ENCODE data around the gene HSBP1L1. TPM values are rescaled to one million over a fixed set of nuclear protein-coding genes. Genes with fewer than 3 reads are reported as not detected.

Gene HSBP1L1
- total RNA-seq, 4 donors from 2014 or later = 25.7 to 51.8 (median 39.6) TPM

GRCh38 chr18:79941473-79942119 lies 22.8 kb upstream of the HSBP1L1 start:
- Histone ChIP-seq H3K27ac (peak overlapping the region in 1 of 3 donors; percentile 88), H3K4me1 (peaks cover 64 to 68% of the 10 kb centered on the region in 2 donors), H3K36me3 (peaks cover 17 to 28% of the 10 kb centered on the region in 2 donors), H3K27me3 (no peaks in the 10 kb centered on the region), H3K9me3 (no peaks in the 10 kb centered on the region), H3K4me3 (replicated peaks in 1 of 3) (no peak overlapping the region)
- TF ChIP-seq POLR2A (IDR thresholded peaks at IDR 0.05) = no peak
- TF ChIP-seq CTCF (IDR thresholded peaks at IDR 0.05) = no peak
- peak in 1 of 2 donors; percentile 1 for DNase-seq
- intact Hi-C loops (cut with DNase I) = no loop called here
- whole genome bisulfite sequencing, 2 donors = 90 to 93% methylated on average over 14 to 16 of the region's 16 CpGs

- H3K27me3 ChIP-seq = no peaks in the 10 kb centered on the region
- no peak for TF ChIP-seq POLR2A (IDR thresholded peaks at IDR 0.05)
- no peak for TF ChIP-seq CTCF (IDR thresholded peaks at IDR 0.05)
- H3K9me3 ChIP-seq = no peaks in the 10 kb centered on the region
- peaks cover 63 to 68% of the 10 kb centered on the region in 2 donors for H3K4me1 ChIP-seq
- WGBS, 2 donors = 94 to 97% methylated on average over 7 of the region's 7 CpGs
- no peak for DNase-seq
- intact Hi-C loops (cut with DNase I) = no loop called here
- peaks cover 17 to 27% of the 10 kb centered on the region in 2 donors for H3K36me3 ChIP-seq
- no peak overlapping the region for H3K4me3 ChIP-seq (replicated peaks in 1 of 3)
- peak overlapping the region in 1 of 3 donors; percentile 88 for H3K27ac ChIP-seq
These were observed 22.2 kb upstream of the HSBP1L1 start for GRCh38 chr18:79942211-79942610.

- TF ChIP-seq POLR2A (IDR thresholded peaks at IDR 0.05) (no peak), CTCF (IDR thresholded peaks at IDR 0.05) (no peak)
- peak overlapping the region in 1 of 3 donors; percentile 88 for H3K27ac ChIP-seq
- peaks cover 64 to 68% of the 10 kb centered on the region in 2 donors for H3K4me1 ChIP-seq
- intact Hi-C loops (cut with DNase I) = no loop called here
- DNase-seq = peak in 1 of 2 donors; percentile 3
- no peaks in the 10 kb centered on the region for H3K27me3 ChIP-seq
- no peaks in the 10 kb centered on the region for H3K9me3 ChIP-seq
- 88 to 94% methylated on average over 29 of the region's 31 CpGs for WGBS, 2 donors
- no peak overlapping the region for H3K4me3 ChIP-seq (replicated peaks in 1 of 3)
- peaks cover 17 to 22% of the 10 kb centered on the region in 2 donors for H3K36me3 ChIP-seq
These were observed 21.4 kb upstream of the HSBP1L1 start for GRCh38 chr18:79942786-79943607.

- Histone ChIP-seq H3K4me1 (peaks cover 64 to 68% of the 10 kb centered on the region in 2 donors), H3K27me3 (no peaks in the 10 kb centered on the region), H3K27ac (peak overlapping the region in 2 of 3 donors; percentile 91 to 98), H3K36me3 (peaks cover 17 to 24% of the 10 kb centered on the region in 2 donors), H3K9me3 (no peaks in the 10 kb centered on the region), H3K4me3 (replicated peaks in 1 of 3) (no peak overlapping the region)
- TF ChIP-seq POLR2A (IDR thresholded peaks at IDR 0.05) (no peak), CTCF (IDR thresholded peaks at IDR 0.05) (no peak)
- 96 to 97% methylated on average over 13 to 19 of the region's 20 CpGs for WGBS, 2 donors
- DNase-seq = peak in 1 of 2 donors; percentile 1
- intact Hi-C loops (cut with DNase I) = no loop called here
These were observed 20.8 kb upstream of the HSBP1L1 start for GRCh38 chr18:79943608-79944125.

Data from thyroid gland (tissue), 4 donors.